Mesodermal cell (in vitro differentiated cells): ENCODE data around the gene NSUN6.

Source experiments
- H3K27ac ChIP-seq: 2 replicates; pipeline ENCODE4 v1.7.0; 2013; ENCODE audit warnings: mild to moderate bottlenecking, low read depth, low read length, moderate library complexity; ENCODE audit not compliant: severe bottlenecking
- H3K36me3 ChIP-seq: 2 replicates; pipeline ENCODE4 v1.7.1; 2013; ENCODE audit warnings: mild to moderate bottlenecking, low read length, moderate library complexity; ENCODE audit not compliant: control insufficient read depth, insufficient read depth
- H3K4me1 ChIP-seq: one replicate; pipeline ENCODE4 v1.7.1; 2013; ENCODE audit warnings: mild to moderate bottlenecking, low read length; ENCODE audit not compliant: insufficient read depth, control insufficient read depth, poor library complexity, severe bottlenecking
- H3K4me3 ChIP-seq: 2 replicates; pipeline ENCODE4 v1.7.0; 2013; ENCODE audit warnings: low read length, control low read depth, mild to moderate bottlenecking; ENCODE audit not compliant: insufficient read depth, poor library complexity, severe bottlenecking; ENCODE audit errors: extremely low read depth
- H3K9me3 ChIP-seq: 2 replicates; pipeline ENCODE4 v1.7.1; 2013; ENCODE audit warnings: mild to moderate bottlenecking, low read length, moderate library complexity; ENCODE audit not compliant: control insufficient read depth
- WGBS, 2 experiments: methylation state at CpG; one replicate each; pipeline ENCODE4 v1.1.5; 2013; ENCODE audit warnings: missing lambda C conversion rate in 2 of 2; ENCODE audit not compliant: insufficient coverage in 2 of 2; 5-methylcytosine and 5-hydroxymethylcytosine counted together

The NSUN6 gene

DNA sequence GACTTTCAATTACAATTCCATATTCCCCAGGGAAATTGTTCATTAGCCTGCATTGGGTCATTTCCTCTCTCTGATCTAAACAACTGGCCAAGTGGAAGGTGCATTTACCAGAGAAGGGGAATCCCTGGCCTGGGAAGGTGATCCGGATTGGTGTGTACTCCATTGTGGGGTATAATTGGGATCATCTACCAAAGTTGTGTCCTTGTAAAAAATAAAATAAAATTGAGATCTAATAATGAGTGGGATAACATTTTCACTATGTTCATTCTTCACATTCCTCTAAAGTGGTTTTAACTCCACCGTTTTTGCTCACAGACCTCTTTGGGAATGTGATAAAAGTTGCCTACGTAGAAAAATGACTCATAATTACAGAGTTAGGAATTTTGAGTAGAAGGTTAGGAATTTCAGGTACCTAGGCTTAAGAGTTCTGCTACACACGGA, 30.6 kb upstream of the NSUN6 start:
- H3K36me3 ChIP-seq: peaks cover 24% of the 10 kb centered on the region
- 100% methylated on average over 1 of the region's 4 CpGs; no CpG with 5 or more reads in 1 of the 2 experiments for WGBS, 2 experiments
- no peak overlapping the region for H3K4me3 ChIP-seq
- H3K27ac ChIP-seq: no peak overlapping the region
- peaks cover 15% of the 10 kb centered on the region for H3K4me1 ChIP-seq
- H3K9me3 ChIP-seq: no peaks in the 10 kb centered on the region

DNA sequence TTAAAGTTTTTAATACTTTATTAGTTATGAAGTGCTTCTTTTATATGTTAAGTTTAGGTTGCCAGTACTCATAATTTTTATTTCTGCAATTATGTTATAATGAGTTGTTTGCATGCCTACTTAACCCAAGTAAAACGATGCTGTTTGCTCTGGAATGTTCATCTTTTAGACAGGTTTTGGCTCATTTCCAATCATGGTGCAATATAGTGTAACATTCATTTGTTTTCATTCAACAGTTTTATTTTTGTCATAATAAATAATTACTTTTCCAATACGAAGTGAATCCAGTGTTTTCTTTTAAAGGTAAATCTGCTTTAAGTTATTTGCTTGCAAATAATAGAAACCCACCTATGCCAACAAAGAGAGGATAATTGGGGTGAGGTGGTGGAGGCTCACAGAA, 30.0 kb upstream of the NSUN6 start:
- Histone ChIP-seq H3K4me1 (peaks cover 15% of the 10 kb centered on the region), H3K27ac (no peak overlapping the region), H3K4me3 (no peak overlapping the region), H3K36me3 (peaks cover 28% of the 10 kb centered on the region), H3K9me3 (no peaks in the 10 kb centered on the region)
- no CpG with 5 or more reads among the region's 2 CpGs for WGBS, 2 experiments

DNA sequence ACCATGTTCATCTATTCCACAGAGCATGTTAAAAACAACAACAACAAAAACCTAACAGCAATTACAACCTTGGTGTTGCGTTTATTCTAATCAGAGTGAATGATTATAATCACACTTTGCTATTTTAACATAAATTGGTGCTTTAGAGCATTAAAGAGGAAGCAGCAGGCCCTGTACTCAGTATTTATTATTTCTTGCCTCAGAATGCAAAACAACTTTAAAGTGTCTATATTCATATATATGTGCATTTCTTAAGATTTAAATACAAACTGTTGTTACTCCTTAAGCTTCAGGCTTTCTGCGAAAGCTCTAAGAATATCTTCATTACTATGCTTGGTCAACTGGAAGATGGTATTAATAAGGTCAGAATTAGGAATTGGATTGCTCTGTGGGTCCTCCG, 29.4 kb upstream of the NSUN6 start:
- Histone ChIP-seq H3K36me3 (peaks cover 31% of the 10 kb centered on the region), H3K4me3 (no peak overlapping the region), H3K27ac (no peak overlapping the region), H3K4me1 (peaks cover 15% of the 10 kb centered on the region), H3K9me3 (no peaks in the 10 kb centered on the region)
- WGBS, 2 experiments: 100% methylated on average over 2 of the region's 3 CpGs; no CpG with 5 or more reads in 1 of the 2 experiments

DNA sequence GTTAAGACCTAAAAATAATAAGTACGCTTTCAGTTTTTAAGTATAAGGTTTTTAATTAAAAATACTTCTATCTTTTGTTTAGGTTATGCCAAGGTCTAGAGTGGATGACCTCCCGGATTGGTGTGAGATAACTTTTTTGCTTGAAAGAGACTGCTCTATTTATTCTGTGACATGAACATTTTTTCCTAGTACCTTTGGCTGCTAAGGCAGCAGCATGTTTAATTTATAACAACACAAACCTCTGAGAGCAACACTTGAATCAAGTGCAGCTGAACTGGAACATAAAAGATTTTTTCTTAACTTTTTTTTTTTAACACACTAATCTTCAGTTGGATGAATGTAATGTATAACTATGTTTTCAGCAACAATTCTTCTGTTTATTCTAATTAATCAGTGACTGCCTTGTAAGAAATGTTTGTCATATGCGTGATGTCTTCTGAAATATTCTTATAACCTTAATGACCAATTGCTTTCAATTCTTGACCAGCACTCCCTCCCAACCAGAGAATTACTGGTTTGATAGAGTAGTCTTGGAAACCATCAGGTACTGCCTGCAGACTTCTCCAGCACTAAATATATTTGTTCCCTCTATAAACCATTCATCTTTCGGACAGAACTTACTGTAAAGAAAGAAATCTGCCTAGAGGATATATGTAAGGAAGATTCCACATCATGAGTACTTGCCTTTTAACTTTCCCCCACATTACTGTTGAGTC, 23.9 kb upstream of the NSUN6 start:
- H3K4me3 ChIP-seq: no peak overlapping the region
- peaks cover 51% of the 10 kb centered on the region for H3K36me3 ChIP-seq
- no CpG with 5 or more reads among the region's 4 CpGs for WGBS, 2 experiments
- H3K4me1 ChIP-seq: no peaks in the 10 kb centered on the region
- H3K27ac ChIP-seq: no peak overlapping the region
- H3K9me3 ChIP-seq: no peaks in the 10 kb centered on the region

DNA sequence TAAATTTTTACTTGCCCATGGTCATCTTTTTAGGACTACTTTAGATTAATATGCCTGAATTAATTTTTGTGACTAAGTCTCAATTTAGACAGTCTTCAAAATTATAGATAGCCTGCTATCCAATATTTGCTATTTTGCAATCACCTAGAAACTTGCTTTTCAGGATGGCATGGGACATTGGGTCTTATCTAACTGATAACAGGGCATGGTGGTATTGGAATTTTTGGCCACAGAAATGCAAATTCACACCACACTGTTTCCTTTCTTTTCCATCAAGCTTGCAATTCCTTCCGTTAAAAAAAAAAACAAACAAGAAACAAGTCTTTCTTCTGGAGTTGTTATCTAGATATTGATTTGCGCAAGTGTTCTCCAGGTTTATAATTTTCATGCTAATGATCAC, 16.6 kb upstream of the NSUN6 start:
- H3K9me3 ChIP-seq: no peaks in the 10 kb centered on the region
- peaks cover 63% of the 10 kb centered on the region for H3K36me3 ChIP-seq
- no CpG with 5 or more reads among the region's 2 CpGs for WGBS, 2 experiments
- H3K4me3 ChIP-seq: no peak overlapping the region
- peaks cover 26% of the 10 kb centered on the region for H3K4me1 ChIP-seq
- H3K27ac ChIP-seq: peak overlapping the region; percentile 43

DNA sequence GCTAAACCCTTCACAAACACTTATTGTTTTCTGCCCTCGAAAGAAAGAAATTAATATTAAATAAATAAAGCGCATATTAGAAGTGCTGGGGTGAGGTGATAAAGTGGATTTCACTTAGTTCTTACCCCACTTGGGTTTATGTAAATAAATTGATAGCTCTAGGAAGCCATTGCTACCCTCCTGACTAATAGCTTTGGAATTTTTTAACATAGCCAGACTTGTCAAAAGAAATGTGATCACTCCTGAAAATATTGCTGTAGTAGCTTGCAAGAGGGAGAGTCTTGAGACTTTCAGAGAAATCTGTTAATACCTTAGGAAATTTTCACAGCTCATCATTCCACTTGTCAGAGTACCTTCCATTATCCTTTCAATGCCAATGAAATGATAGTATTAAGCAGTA, 15.4 kb upstream of the NSUN6 start:
- Histone ChIP-seq H3K4me1 (peaks cover 26% of the 10 kb centered on the region), H3K9me3 (no peaks in the 10 kb centered on the region), H3K27ac (peak overlapping the region; percentile 77), H3K4me3 (no peak overlapping the region), H3K36me3 (peaks cover 62% of the 10 kb centered on the region)
- no CpG with 5 or more reads among the region's 2 CpGs for WGBS, 2 experiments

DNA sequence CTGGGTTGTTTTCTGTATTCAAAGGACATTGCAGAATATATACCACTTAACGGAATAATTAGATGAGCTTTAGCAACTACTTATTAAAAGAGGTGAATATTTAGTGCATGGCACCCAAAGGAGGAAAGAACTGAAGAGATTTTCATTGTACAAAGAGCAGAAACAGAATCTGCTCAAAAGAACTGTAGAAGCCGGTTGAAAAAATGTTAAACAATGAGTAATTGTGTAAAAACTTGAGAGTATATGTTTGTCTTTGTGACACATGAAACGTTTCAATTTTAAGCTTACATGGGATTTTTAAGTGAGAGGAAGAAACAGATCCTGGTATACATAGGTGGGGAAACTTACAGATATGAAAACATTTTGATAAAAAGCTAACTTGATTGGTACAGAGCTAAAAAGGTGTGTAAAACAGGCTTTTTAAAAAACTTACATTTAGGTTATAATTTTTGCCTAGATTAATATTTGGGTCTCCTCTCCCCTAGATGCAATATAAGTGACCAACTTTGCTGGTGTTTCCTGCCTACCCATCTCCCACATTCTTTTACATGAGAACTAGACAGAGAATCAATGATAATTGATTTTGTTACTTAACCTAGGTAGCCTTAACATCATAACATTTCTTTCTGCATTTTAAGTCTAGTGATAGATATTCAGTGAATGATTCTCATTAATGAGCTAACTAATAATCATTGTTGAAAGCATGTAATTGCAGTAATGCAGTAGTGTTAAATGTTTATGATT, 14.6 kb upstream of the NSUN6 start:
- Histone ChIP-seq H3K4me3 (no peak overlapping the region), H3K4me1 (peaks cover 26% of the 10 kb centered on the region), H3K36me3 (peaks cover 57% of the 10 kb centered on the region), H3K9me3 (no peaks in the 10 kb centered on the region), H3K27ac (peak overlapping the region; percentile 58)
- WGBS, 2 experiments: 48 to 60% methylated on average over 2 of the region's 3 CpGs

DNA sequence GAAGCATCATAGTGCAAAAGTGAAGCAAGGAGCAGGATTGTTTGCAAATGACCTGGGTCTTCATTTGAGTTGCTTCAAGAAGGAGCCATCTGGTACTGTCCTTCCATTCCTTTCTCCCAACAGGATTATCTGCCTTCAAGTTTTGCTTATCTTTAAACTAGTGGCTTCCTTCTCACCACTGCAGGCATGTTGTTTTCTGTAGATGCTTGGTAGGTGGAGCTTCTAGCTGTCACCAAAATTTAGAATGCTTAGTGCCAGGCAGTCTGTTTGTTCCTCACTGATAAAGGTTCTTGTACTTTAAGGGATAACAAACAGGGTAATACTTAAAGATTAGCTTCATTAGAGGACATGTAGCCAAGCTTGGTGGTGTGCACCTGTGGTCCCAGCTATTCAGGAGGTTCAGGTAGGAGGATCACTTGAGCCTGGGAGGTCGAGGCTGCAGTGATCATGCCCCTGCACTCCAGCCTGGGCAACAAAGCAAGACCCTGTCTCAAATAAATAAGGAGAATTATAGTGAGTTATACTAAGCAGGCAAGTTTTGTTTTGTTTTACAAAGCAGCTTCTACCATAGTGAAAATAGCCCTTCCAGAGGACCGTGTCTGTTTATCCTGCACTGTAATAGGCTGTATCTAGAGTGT, 13.6 kb upstream of the NSUN6 start:
- Histone ChIP-seq H3K4me3 (no peak overlapping the region), H3K9me3 (no peaks in the 10 kb centered on the region), H3K4me1 (peaks cover 26% of the 10 kb centered on the region), H3K36me3 (peaks cover 50% of the 10 kb centered on the region), H3K27ac (peak overlapping the region; percentile 58)
- 100% methylated on average over 1 of the region's 2 CpGs for WGBS, 2 experiments

DNA sequence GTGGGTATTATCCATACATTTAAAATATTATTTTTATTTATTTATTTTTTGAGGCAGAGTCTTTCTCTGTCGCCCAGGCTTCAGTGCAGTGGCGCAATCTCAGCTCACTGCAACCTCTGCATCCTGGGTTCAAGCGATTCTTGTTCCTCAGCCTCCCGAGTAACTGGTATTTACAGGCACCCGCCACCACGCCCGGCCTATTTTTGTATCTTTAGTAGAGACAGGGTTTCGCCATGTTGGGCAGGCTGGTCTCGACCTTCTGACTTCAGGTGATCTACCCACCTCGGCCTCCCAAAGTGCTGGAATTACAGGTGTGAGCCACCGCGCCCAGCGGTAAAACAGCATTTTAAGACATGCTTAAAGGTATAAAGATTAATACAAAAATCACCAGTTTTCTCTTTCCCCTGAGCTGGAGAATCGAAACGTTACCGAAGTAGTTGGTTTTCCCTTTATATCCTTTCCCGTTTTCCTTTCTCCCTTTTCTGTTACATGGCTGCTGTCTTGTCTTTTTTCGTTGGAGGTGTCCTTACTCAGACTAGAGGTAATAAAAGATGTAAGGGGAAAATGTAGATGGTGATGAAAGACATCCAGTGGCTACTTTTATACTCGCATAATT, 9.5 kb upstream of the NSUN6 start:
- Histone ChIP-seq H3K9me3 (no peaks in the 10 kb centered on the region), H3K4me1 (peaks cover 11% of the 10 kb centered on the region), H3K4me3 (peak overlapping the region; percentile 94), H3K27ac (no peak overlapping the region), H3K36me3 (peaks cover 26% of the 10 kb centered on the region)
- 85 to 88% methylated on average over 11 to 13 of the region's 19 CpGs for WGBS, 2 experiments

DNA sequence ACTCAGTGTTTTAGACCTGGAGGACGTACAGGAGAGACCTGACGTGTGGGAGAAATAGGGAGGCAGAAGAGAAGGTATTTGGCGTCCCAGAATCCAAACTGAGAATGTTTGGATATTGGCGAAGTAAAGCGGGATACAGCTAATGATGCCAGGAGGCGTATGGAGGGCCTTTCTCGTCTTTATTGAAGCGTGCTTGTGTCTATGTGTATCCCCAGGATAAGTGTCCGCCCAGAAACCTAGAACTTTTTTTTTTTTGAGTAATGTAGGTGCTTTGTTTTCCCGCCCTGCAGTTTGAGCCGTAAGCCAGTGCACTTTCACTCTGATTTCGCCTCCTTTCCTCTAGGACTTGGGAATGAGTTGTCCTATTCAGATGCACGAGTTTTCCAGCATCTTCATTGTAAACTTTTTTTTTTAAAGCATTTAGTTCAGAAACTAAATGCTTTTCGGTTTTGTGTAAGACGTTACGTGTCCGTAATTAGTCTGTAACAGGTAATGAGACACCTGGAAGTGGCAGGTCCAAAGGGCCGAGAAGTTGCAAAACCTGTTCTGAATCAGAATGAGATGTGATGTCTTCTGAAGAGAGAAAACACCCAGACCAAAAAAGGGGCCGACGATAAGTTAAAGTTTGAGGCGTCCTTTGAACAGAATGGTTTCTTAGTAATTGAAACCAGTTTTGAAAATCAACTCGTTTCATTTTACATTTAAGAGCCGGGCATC, 8.6 kb upstream of the NSUN6 start:
- Histone ChIP-seq H3K36me3 (peaks cover 26% of the 10 kb centered on the region), H3K9me3 (no peaks in the 10 kb centered on the region), H3K4me3 (peak overlapping the region; percentile 94), H3K27ac (peak overlapping the region; percentile 97), H3K4me1 (peaks cover 3% of the 10 kb centered on the region)
- WGBS, 2 experiments: 0 to 2% methylated on average over 11 to 19 of the region's 23 CpGs
